GM23338 (cell line): ENCODE results near the gene FYN. TPM values are rescaled to one million over a fixed set of nuclear protein-coding genes. Genes with fewer than 3 reads are reported as not detected.

Source experiments
- ATAC-seq: fragments of 200-7000 bp; cut with Tn5 transposase; 3 replicates; pipeline ENCODE4 v1.9.1; 2020
- DNase-seq: peaks from one replicate; pipeline ENCODE4 v3.0.0-alpha.2; 2015; ENCODE audit warnings: low spot score
- H2AFZ ChIP-seq: fragments of 200-600 bp; sonication (generic); 2 replicates; pipeline ENCODE4 v1.8.0; 2016; ENCODE audit warnings: antibody characterized with exemption, mild to moderate bottlenecking, moderate library complexity
- H3F3A ChIP-seq: fragments of 200-600 bp; sonication (generic); replicated peaks from 2 replicates; pipeline ENCODE4 v1.8.0; 2017; ENCODE audit warnings: antibody characterized with exemption, mixed run types, low read depth
- H3K27ac ChIP-seq: fragments of 200-600 bp; sonication (generic); 2 replicates; pipeline ENCODE4 v1.6.1; 2016; ENCODE audit warnings: low read depth
- H3K27me3 ChIP-seq: fragments of 200-600 bp; sonication (generic); 2 replicates; pipeline ENCODE4 v1.8.0; 2016; ENCODE audit warnings: mild to moderate bottlenecking, mixed run types, moderate library complexity; ENCODE audit not compliant: insufficient read depth
- H3K36me3 ChIP-seq: fragments of 200-600 bp; sonication (generic); 2 replicates; pipeline ENCODE4 v1.8.0; 2016; ENCODE audit warnings: mild to moderate bottlenecking; ENCODE audit not compliant: insufficient read depth
- H3K4me1 ChIP-seq: fragments of 200-600 bp; sonication (generic); 2 replicates; pipeline ENCODE4 v1.8.0; 2016; ENCODE audit warnings: mild to moderate bottlenecking, moderate library complexity; ENCODE audit not compliant: insufficient read depth
- H3K4me2 ChIP-seq: fragments of 200-600 bp; sonication (generic); 2 replicates; pipeline ENCODE4 v1.7.1; 2017; ENCODE audit warnings: mixed run types
- H3K4me3 ChIP-seq: fragments of 200-600 bp; sonication (generic); 2 replicates; pipeline ENCODE4 v1.6.1; 2016; ENCODE audit warnings: mixed run types
- H3K79me2 ChIP-seq: fragments of 200-600 bp; sonication (generic); replicated peaks from 2 replicates; pipeline ENCODE4 v1.8.0; 2017; ENCODE audit warnings: mild to moderate bottlenecking; ENCODE audit not compliant: insufficient read depth
- H3K9me2 ChIP-seq: fragments of 200-600 bp; sonication (generic); 2 replicates; pipeline ENCODE4 v1.8.0; 2017; ENCODE audit not compliant: insufficient read depth
- H4K20me1 ChIP-seq: fragments of 200-600 bp; sonication (generic); replicated peaks from 2 replicates; pipeline ENCODE4 v1.8.0; 2017; ENCODE audit warnings: mild to moderate bottlenecking; ENCODE audit not compliant: insufficient read depth
- H3K27ac Mint-ChIP-seq: 2 replicates; pipeline ENCODE4 v1.8.0; 2020; ENCODE audit warnings: inconsistent platforms, mild to moderate bottlenecking, moderate library complexity, mixed read lengths
- H3K27me3 Mint-ChIP-seq: 3 replicates; pipeline ENCODE4 v1.8.0; 2022; ENCODE audit warnings: low read depth, mild to moderate bottlenecking, moderate library complexity, mixed read lengths, inconsistent platforms; ENCODE audit not compliant: insufficient read depth, poor library complexity
- H3K36me3 Mint-ChIP-seq: 3 replicates; pipeline ENCODE4 v1.8.0; 2021; ENCODE audit warnings: low read depth, mild to moderate bottlenecking, inconsistent platforms, moderate library complexity, mixed read lengths
- H3K4me1 Mint-ChIP-seq: 3 replicates; pipeline ENCODE4 v1.8.0; 2020; ENCODE audit warnings: mild to moderate bottlenecking, inconsistent platforms, mixed read lengths
- H3K4me3 Mint-ChIP-seq: 3 replicates; pipeline ENCODE4 v1.8.0; 2021; ENCODE audit warnings: moderate library complexity, mild to moderate bottlenecking, inconsistent platforms, mixed read lengths
- H3K9me3 Mint-ChIP-seq: 3 replicates; pipeline ENCODE4 v1.8.0; 2020; ENCODE audit warnings: moderate library complexity, mild to moderate bottlenecking, inconsistent platforms, mixed read lengths
- CREB1 ChIP-seq: fragments of 250-450 bp; sonication (Bioruptor Pico); IDR thresholded peaks from 2 replicates; pipeline ENCODE4 v1.5.0; 2020; ENCODE audit warnings: low read depth, mild to moderate bottlenecking, moderate library complexity
- CTCF ChIP-seq, 2 experiments: fragments of 200-600 bp in 1 of 2; sonication (generic) in 1 of 2; conservative IDR thresholded peaks; 2 replicates each; pipeline versions ENCODE4 v1.5.1 to v1.6.1; 2016 to 2017; ENCODE audit warnings: antibody characterized with exemption in 2 of 2, low read depth in 2 of 2, mild to moderate bottlenecking in 2 of 2, moderate library complexity in 1 of 2
- ETS1 ChIP-seq: IDR thresholded peaks from 2 replicates; pipeline ENCODE4 v1.6.1; 2016; ENCODE audit warnings: antibody characterized with exemption
- EZH2 ChIP-seq: fragments of 200-600 bp; sonication (generic); IDR thresholded peaks from one replicate; pipeline ENCODE4 v1.8.0; 2017; ENCODE audit warnings: antibody characterized with exemption, mild to moderate bottlenecking, low read depth; ENCODE audit not compliant: unreplicated experiment
- EZH2phosphoT487 ChIP-seq: fragments of 200-600 bp; sonication (generic); IDR thresholded peaks from one replicate; pipeline ENCODE4 v1.8.1; 2018; ENCODE audit warnings: antibody characterized with exemption; ENCODE audit not compliant: unreplicated experiment
- JUNB ChIP-seq: IDR thresholded peaks from one replicate; pipeline ENCODE4 v1.6.1; 2016; ENCODE audit warnings: antibody characterized with exemption; ENCODE audit not compliant: unreplicated experiment
- NANOG ChIP-seq: IDR thresholded peaks from 2 replicates; pipeline ENCODE4 v1.6.1; 2016; ENCODE audit warnings: antibody characterized with exemption, borderline replicate concordance
- POLR2AphosphoS5 ChIP-seq: IDR thresholded peaks from 2 replicates; pipeline ENCODE4 v1.6.1; 2016; ENCODE audit warnings: antibody characterized with exemption, low read depth
- STAT1 ChIP-seq: IDR thresholded peaks from one replicate; pipeline ENCODE4 v1.6.1; 2016; ENCODE audit warnings: antibody characterized with exemption; ENCODE audit not compliant: unreplicated experiment
- ZNF114 ChIP-seq: fragments of 250-450 bp; sonication (Bioruptor Pico); IDR thresholded peaks from 2 replicates; pipeline ENCODE4 v1.5.0; 2020; ENCODE audit warnings: mild to moderate bottlenecking, moderate library complexity
- ZNF331 ChIP-seq: fragments of 250-450 bp; sonication (Bioruptor Pico); IDR thresholded peaks from 2 replicates; pipeline ENCODE4 v1.5.0; 2020; ENCODE audit warnings: low read depth, mild to moderate bottlenecking, moderate library complexity
- ZNF462 ChIP-seq: fragments of 250-450 bp; sonication (Bioruptor Pico); IDR thresholded peaks from 2 replicates; pipeline ENCODE4 v1.5.0; 2020; ENCODE audit warnings: mild to moderate bottlenecking, moderate library complexity
- polyA plus RNA-seq: library from polyadenylated mRNA; unstranded; fragments of >200 nt; fragmentation: Nextera tagmentation; extraction: Ambion mirVana; gene quantifications from 2 replicates; pipeline ENCODE4 v1.2.1, GENCODE V29; 2016
- total RNA-seq: library from RNA; depleted of rRNA; stranded (reverse); fragments of >200 nt; shearing (Covaris generic); gene quantifications from 2 replicates; pipeline ENCODE4 v1.2.3, GENCODE V29; 2014
- TF ChIP-seq, protein P1 (sequence below): IDR thresholded peaks from one replicate; pipeline ENCODE4 v1.6.1; 2018; ENCODE audit warnings: antibody characterized with exemption; ENCODE audit not compliant: unreplicated experiment

FYN gene
- total and polyA plus RNA-seq, 2 experiments from 2014 or later = 46.8 to 143 TPM

GRCh38 chr6:111806165-111806547 lies 67.1 kb downstream of the FYN start:
- H3K36me3 ChIP-seq = no peaks in the 10 kb centered on the region
- H3K4me2 ChIP-seq = no peak overlapping the region
- H3K4me3 ChIP-seq = no peak overlapping the region
- peaks cover 12% of the 10 kb centered on the region for H3K79me2 ChIP-seq
- no peaks in the 10 kb centered on the region; the same call in 1 of the 2 replicates for H3K4me1 ChIP-seq
- H3K27ac ChIP-seq = no peak overlapping the region
- no peaks in the 10 kb centered on the region for H3K27me3 ChIP-seq
- Mint-ChIP-seq H3K27ac (peak overlapping the region; percentile 41; the same call in 1 of the 2 replicates), H3K27me3 (peaks cover 11% of the 10 kb centered on the region), H3K4me3 (no peak overlapping the region), H3K4me1 (peaks cover 23% of the 10 kb centered on the region), H3K9me3 (no peaks in the 10 kb centered on the region), H3K36me3 (no peaks in the 10 kb centered on the region)
- no peaks in the 10 kb centered on the region for H3F3A ChIP-seq
- H4K20me1 ChIP-seq = 0 out of 2 replicates have a peak, but pooled peaks cover 16% of the 10 kb centered on the region
- DNase-seq = no peak
- TF ChIP-seq CREB1 (no peak), ZNF114 (no peak), EZH2 (no peak), EZH2phosphoT487 (no peak), ZNF331 (CRISPR knock-in tag) (no peak), POLR2AphosphoS5 (no peak), NANOG (no peak), ETS1 (no peak), STAT1 (no peak), ZNF462 (CRISPR knock-in tag) (no peak), JUNB (no peak), CTCF (conservative IDR thresholded peaks at IDR 0.05; ENCODE audit: low read depth in 2 of 2) (no peak)
- TF ChIP-seq, protein P1, sequence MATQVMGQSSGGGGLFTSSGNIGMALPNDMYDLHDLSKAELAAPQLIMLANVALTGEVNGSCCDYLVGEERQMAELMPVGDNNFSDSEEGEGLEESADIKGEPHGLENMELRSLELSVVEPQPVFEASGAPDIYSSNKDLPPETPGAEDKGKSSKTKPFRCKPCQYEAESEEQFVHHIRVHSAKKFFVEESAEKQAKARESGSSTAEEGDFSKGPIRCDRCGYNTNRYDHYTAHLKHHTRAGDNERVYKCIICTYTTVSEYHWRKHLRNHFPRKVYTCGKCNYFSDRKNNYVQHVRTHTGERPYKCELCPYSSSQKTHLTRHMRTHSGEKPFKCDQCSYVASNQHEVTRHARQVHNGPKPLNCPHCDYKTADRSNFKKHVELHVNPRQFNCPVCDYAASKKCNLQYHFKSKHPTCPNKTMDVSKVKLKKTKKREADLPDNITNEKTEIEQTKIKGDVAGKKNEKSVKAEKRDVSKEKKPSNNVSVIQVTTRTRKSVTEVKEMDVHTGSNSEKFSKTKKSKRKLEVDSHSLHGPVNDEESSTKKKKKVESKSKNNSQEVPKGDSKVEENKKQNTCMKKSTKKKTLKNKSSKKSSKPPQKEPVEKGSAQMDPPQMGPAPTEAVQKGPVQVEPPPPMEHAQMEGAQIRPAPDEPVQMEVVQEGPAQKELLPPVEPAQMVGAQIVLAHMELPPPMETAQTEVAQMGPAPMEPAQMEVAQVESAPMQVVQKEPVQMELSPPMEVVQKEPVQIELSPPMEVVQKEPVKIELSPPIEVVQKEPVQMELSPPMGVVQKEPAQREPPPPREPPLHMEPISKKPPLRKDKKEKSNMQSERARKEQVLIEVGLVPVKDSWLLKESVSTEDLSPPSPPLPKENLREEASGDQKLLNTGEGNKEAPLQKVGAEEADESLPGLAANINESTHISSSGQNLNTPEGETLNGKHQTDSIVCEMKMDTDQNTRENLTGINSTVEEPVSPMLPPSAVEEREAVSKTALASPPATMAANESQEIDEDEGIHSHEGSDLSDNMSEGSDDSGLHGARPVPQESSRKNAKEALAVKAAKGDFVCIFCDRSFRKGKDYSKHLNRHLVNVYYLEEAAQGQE = no peak
- H3K9me2 ChIP-seq = no peaks in the 10 kb centered on the region
- no peak overlapping the region for H2AFZ ChIP-seq
- ATAC-seq = no peak
